IMR-90 (cell line): ENCODE measurements around the gene FBN1. TPM values are rescaled to one million over a fixed set of nuclear protein-coding genes. Genes with fewer than 3 reads are reported as not detected.

Source experiments
- ATAC-seq: fragments of 200-7000 bp; cut with Tn5 transposase; 2 replicates; pipeline ENCODE4 v1.9.1; 2020; ENCODE audit warnings: low read depth, mild to moderate bottlenecking, moderate library complexity
- BruUV-seq: library from RNA; stranded (reverse); fragments of 400-500 nt; replicated peaks from 2 replicates; lab custom pipeline; 2021; lab: Mats Ljungman, UMichigan
- CTCF ChIA-PET: fragments of 300-600 bp; formaldehyde crosslinking; extraction: SDS; loops from one replicate; lab custom pipeline; 2021; ENCODE audit warnings: antibody characterized with exemption; lab: Yijun Ruan, JAX
- POLR2A ChIA-PET: fragments of 300-600 bp; sonication (Branson Sonifier 250); formaldehyde crosslinking; loops from one replicate; lab custom pipeline; 2022; ENCODE audit warnings: antibody characterized with exemption; ENCODE audit not compliant: unreplicated experiment; lab: Charles Lee
- DNase-seq: peaks from one replicate; pipeline ENCODE4 v3.0.0; 2013
- H2AFZ ChIP-seq: replicated peaks from 2 replicates; pipeline ENCODE3; 2013; ENCODE audit warnings: low read length, mild to moderate bottlenecking; ENCODE audit not compliant: poor library complexity
- H2AK5ac ChIP-seq: 2 replicates; pipeline ENCODE4 v1.6.1; 2013; ENCODE audit warnings: low read depth, low read length, inconsistent platforms
- H2AK9ac ChIP-seq: replicated peaks from 2 replicates; pipeline ENCODE3; 2013; ENCODE audit warnings: mild to moderate bottlenecking, low read depth, low read length, moderate library complexity; ENCODE audit not compliant: poor library complexity
- H2BK120ac ChIP-seq: 2 replicates; pipeline ENCODE4 v1.6.1; 2013; ENCODE audit warnings: low read depth, low read length, inconsistent platforms
- H2BK15ac ChIP-seq: 3 replicates; pipeline ENCODE4 v1.6.1; 2013; ENCODE audit warnings: low read depth, low read length, inconsistent platforms
- H2BK20ac ChIP-seq: 2 replicates; pipeline ENCODE4 v1.6.1; 2013; ENCODE audit warnings: low read depth, mild to moderate bottlenecking, inconsistent platforms, low read length, moderate library complexity
- H2BK5ac ChIP-seq: 2 replicates; pipeline ENCODE4 v1.6.1; 2013; ENCODE audit warnings: mild to moderate bottlenecking, low read depth, low read length, inconsistent platforms; ENCODE audit not compliant: poor library complexity, severe bottlenecking
- H3K14ac ChIP-seq: replicated peaks from 2 replicates; pipeline ENCODE4 v1.6.1; 2013; ENCODE audit warnings: low read depth, low read length, inconsistent platforms
- H3K18ac ChIP-seq: 2 replicates; pipeline ENCODE4 v1.6.1; 2013; ENCODE audit warnings: low read depth, low read length, control low read depth
- H3K23ac ChIP-seq: 2 replicates; pipeline ENCODE4 v1.6.1; 2013; ENCODE audit warnings: low read depth, low read length, inconsistent platforms
- H3K27ac ChIP-seq: 2 replicates; pipeline ENCODE4 v1.5.1; 2013; ENCODE audit warnings: mild to moderate bottlenecking, control low read depth, low read length; ENCODE audit not compliant: insufficient read depth
- H3K27me3 ChIP-seq: 2 replicates; pipeline ENCODE4 v1.6.1; 2013; ENCODE audit warnings: low read length; ENCODE audit not compliant: control insufficient read depth, insufficient read depth
- H3K36me3 ChIP-seq: 2 replicates; pipeline ENCODE4 v1.6.1; 2013; ENCODE audit warnings: low read length, mixed read lengths; ENCODE audit not compliant: control insufficient read depth, insufficient read depth
- H3K4ac ChIP-seq: 2 replicates; pipeline ENCODE4 v1.6.1; 2013; ENCODE audit warnings: low read depth, low read length, inconsistent platforms
- H3K4me1 ChIP-seq: 2 replicates; pipeline ENCODE4 v1.6.1; 2013; ENCODE audit warnings: low read length, mixed read lengths; ENCODE audit not compliant: control insufficient read depth, insufficient read depth
- H3K4me2 ChIP-seq: 2 replicates; pipeline ENCODE4 v1.6.1; 2013; ENCODE audit warnings: low read depth, mild to moderate bottlenecking, control low read depth, low read length, moderate library complexity
- H3K4me3 ChIP-seq: 2 replicates; pipeline ENCODE4 v1.5.1; 2013; ENCODE audit warnings: low read depth, mild to moderate bottlenecking, control low read depth, low read length, moderate library complexity; ENCODE audit not compliant: insufficient read depth
- H3K56ac ChIP-seq: 2 replicates; pipeline ENCODE4 v1.6.1; 2013; ENCODE audit warnings: low read length, inconsistent platforms; ENCODE audit not compliant: insufficient read depth; ENCODE audit errors: extremely low read depth
- H3K79me1 ChIP-seq, 2 experiments: 2 replicates each; pipeline ENCODE4 v1.6.1; 2013; ENCODE audit warnings: low read length in 2 of 2, inconsistent platforms in 1 of 2, low read depth in 1 of 2
- H3K9ac ChIP-seq: 2 replicates; pipeline ENCODE4 v1.6.1; 2013; ENCODE audit warnings: low read depth, low read length, control low read depth
- H3K9me1 ChIP-seq: 2 replicates; pipeline ENCODE4 v1.6.1; 2013; ENCODE audit warnings: low read length, inconsistent platforms; ENCODE audit not compliant: insufficient read depth
- H3K9me3 ChIP-seq: 2 replicates; pipeline ENCODE4 v1.6.1; 2013; ENCODE audit warnings: low read length; ENCODE audit not compliant: control insufficient read depth, insufficient read depth
- H4K20me1 ChIP-seq: 2 replicates; pipeline ENCODE4 v1.6.1; 2013; ENCODE audit warnings: low read length, inconsistent platforms; ENCODE audit not compliant: insufficient read depth
- H4K5ac ChIP-seq: 2 replicates; pipeline ENCODE4 v1.6.1; 2013; ENCODE audit warnings: mild to moderate bottlenecking, low read depth, low read length, control low read depth
- H4K8ac ChIP-seq, 2 experiments: 2 replicates each; pipeline ENCODE4 v1.6.1; 2013; ENCODE audit warnings: low read depth in 2 of 2, low read length in 2 of 2, control low read depth in 1 of 2, inconsistent platforms in 1 of 2
- H4K91ac ChIP-seq: 2 replicates; pipeline ENCODE4 v1.6.1; 2013; ENCODE audit warnings: low read depth, low read length, inconsistent platforms; ENCODE audit not compliant: insufficient read depth
- BHLHE40 ChIP-seq: fragments of 150-350 bp; IDR thresholded peaks from 2 replicates; pipeline ENCODE4 v1.6.1; 2016; ENCODE audit warnings: mild to moderate bottlenecking, low read depth, low read length
- CEBPB ChIP-seq: IDR thresholded peaks from 2 replicates; pipeline ENCODE4 v1.6.1; 2012; ENCODE audit warnings: low read depth, low read length, improper control_type of control experiment
- CHD1 ChIP-seq: IDR thresholded peaks from 2 replicates; pipeline ENCODE4 v1.6.1; 2012; ENCODE audit warnings: low read depth, low read length, improper control_type of control experiment
- CTCF ChIP-seq: conservative IDR thresholded peaks from 2 replicates; pipeline ENCODE4 v1.5.1; 2012; ENCODE audit warnings: mild to moderate bottlenecking, low read depth, low read length, improper control_type of control experiment
- ELK1 ChIP-seq: fragments of 150-350 bp; IDR thresholded peaks from 2 replicates; pipeline ENCODE4 v1.6.1; 2016; ENCODE audit warnings: low read depth, mild to moderate bottlenecking, low read length, moderate library complexity, borderline replicate concordance
- MAFK ChIP-seq: IDR thresholded peaks from 2 replicates; pipeline ENCODE4 v1.6.1; 2012; ENCODE audit warnings: low read depth, low read length, improper control_type of control experiment
- MAZ ChIP-seq: IDR thresholded peaks from 2 replicates; pipeline ENCODE4 v1.6.1; 2012; ENCODE audit warnings: low read depth, mild to moderate bottlenecking, low read length, improper control_type of control experiment, moderate library complexity, borderline replicate concordance
- MXI1 ChIP-seq: IDR thresholded peaks from 2 replicates; pipeline ENCODE4 v1.6.1; 2012; ENCODE audit warnings: low read depth, mild to moderate bottlenecking, low read length, moderate library complexity, borderline replicate concordance
- NFE2L2 ChIP-seq: fragments of 150-350 bp; IDR thresholded peaks from 2 replicates; pipeline ENCODE4 v1.6.1; 2016; ENCODE audit warnings: low read depth, mild to moderate bottlenecking, low read length
- POLR2A ChIP-seq: IDR thresholded peaks from 2 replicates; pipeline ENCODE4 v1.6.1; 2012; ENCODE audit warnings: mild to moderate bottlenecking, low read depth, low read length
- RAD21 ChIP-seq: IDR thresholded peaks from 2 replicates; pipeline ENCODE4 v1.6.1; 2012; ENCODE audit warnings: low read length, improper control_type of control experiment
- RCOR1 ChIP-seq: IDR thresholded peaks from 2 replicates; pipeline ENCODE4 v1.6.1; 2012; ENCODE audit warnings: mild to moderate bottlenecking, low read length, improper control_type of control experiment; ENCODE audit not compliant: insufficient replicate concordance
- RFX5 ChIP-seq: IDR thresholded peaks from 2 replicates; pipeline ENCODE4 v1.8.0; 2012; ENCODE audit warnings: low read depth, mild to moderate bottlenecking, low read length, moderate library complexity
- SMC3 ChIP-seq: fragments of 150-350 bp; IDR thresholded peaks from 2 replicates; pipeline ENCODE4 v1.6.1; 2016; ENCODE audit warnings: low read depth, mild to moderate bottlenecking, antibody characterized with exemption, low read length, moderate library complexity
- USF2 ChIP-seq: fragments of 150-350 bp; IDR thresholded peaks from 2 replicates; pipeline ENCODE4 v1.6.1; 2017; ENCODE audit warnings: mild to moderate bottlenecking, antibody characterized with exemption, low read length, low read depth
- dilution Hi-C: fragments of 300-500 bp; cut with HindIII; formaldehyde crosslinking; loops from one replicate; pipeline ENCODE4 v1.14.3; 2018; ENCODE audit warnings: low sequenced_read_pairs; ENCODE audit not compliant: unreplicated experiment
- in situ Hi-C: fragments of 300-500 bp; cut with MboI; formaldehyde crosslinking; loops from 3 replicates; pipeline ENCODE4 v1.14.3; 2019; ENCODE audit warnings: low sequenced_read_pairs, inconsistent platforms, mixed read lengths
- intact Hi-C: fragments of 100-400 bp; cut with micrococcal nuclease; formaldehyde crosslinking; loops from 2 replicates; pipeline ENCODE4 v1.10.0; 2022
- polyA plus RNA-seq, 3 experiments: library from polyadenylated mRNA; depleted of rRNA; stranded (reverse); fragments of >200 nt; gene quantifications; 2 replicates each; pipeline ENCODE4 v1.2.3, GENCODE V29; 2012; ENCODE audit warnings: low replicate concordance in 1 of 3
- total RNA-seq: library from RNA; depleted of rRNA; stranded (reverse); fragments of >200 nt; gene quantifications from 2 replicates; pipeline ENCODE4 v1.2.3, GENCODE V29; 2012

Gene FBN1
- total and polyA plus RNA-seq, 2 of the 4 experiments (the other 2 are of a cell fraction): 134 to 283 TPM

GRCh38 chr15:48466079-48466478 lies 179.4 kb downstream of the FBN1 start:
- no peak overlapping the region for H4K5ac ChIP-seq
- H2BK20ac ChIP-seq: no peak overlapping the region
- intact Hi-C loops: no loop called here
- H3K9ac ChIP-seq: no peak overlapping the region
- DNase-seq (no peak), ATAC-seq (no peak)
- H3K23ac ChIP-seq: no peak overlapping the region
- H3K4me2 ChIP-seq: no peak overlapping the region
- ChIA-PET POLR2A (no interaction called here), CTCF (no interaction called here)
- no peaks in the 10 kb centered on the region for H3K27me3 ChIP-seq
- no peak overlapping the region for H2AK9ac ChIP-seq
- H3K4ac ChIP-seq: no peak overlapping the region
- H3K36me3 ChIP-seq: peaks cover 55% of the 10 kb centered on the region
- H3K18ac ChIP-seq: no peak overlapping the region
- no peak overlapping the region for H4K8ac ChIP-seq
- H3K9me3 ChIP-seq: no peaks in the 10 kb centered on the region
- no peak overlapping the region for H3K4me3 ChIP-seq
- no peak overlapping the region for H2AK5ac ChIP-seq
- in situ Hi-C loops: no loop called here
- H2BK120ac ChIP-seq: no peak overlapping the region
- BruUV-seq: no TSS peak
- peaks cover 13 to 42% of the 10 kb centered on the region in 2 experiments; a peak in 3 of 4 replicates for H3K79me1 ChIP-seq
- peaks cover 2% of the 10 kb centered on the region for H3K4me1 ChIP-seq
- H4K20me1 ChIP-seq: no peaks in the 10 kb centered on the region
- no peak overlapping the region for H2AFZ ChIP-seq
- peaks cover 16% of the 10 kb centered on the region for H3K9me1 ChIP-seq
- no peak overlapping the region for H4K91ac ChIP-seq
- no peak overlapping the region for H3K27ac ChIP-seq
- dilution Hi-C loops: no loop called here
- TF ChIP-seq MAZ (no peak), RFX5 (no peak), BHLHE40 (no peak), NFE2L2 (no peak), CHD1 (no peak), MXI1 (no peak), RCOR1 (no peak), USF2 (no peak), ELK1 (no peak), CTCF (no peak), CEBPB (no peak), POLR2A (no peak), SMC3 (no peak), MAFK (no peak), RAD21 (no peak)
- H3K14ac ChIP-seq: no peak overlapping the region
- no peak overlapping the region for H2BK15ac ChIP-seq
- H3K56ac ChIP-seq: no peak overlapping the region
- H2BK5ac ChIP-seq: no peak overlapping the region
